ENCODE measurements around the gene ARHGEF11. TPM values are rescaled to one million over a fixed set of nuclear protein-coding genes. Genes with fewer than 3 reads are reported as not detected.

ARHGEF11 gene
- total RNA-seq, 3 donors from 2014 or later, result 31.1 to 50.4 (median 33.1) TPM

DNA sequence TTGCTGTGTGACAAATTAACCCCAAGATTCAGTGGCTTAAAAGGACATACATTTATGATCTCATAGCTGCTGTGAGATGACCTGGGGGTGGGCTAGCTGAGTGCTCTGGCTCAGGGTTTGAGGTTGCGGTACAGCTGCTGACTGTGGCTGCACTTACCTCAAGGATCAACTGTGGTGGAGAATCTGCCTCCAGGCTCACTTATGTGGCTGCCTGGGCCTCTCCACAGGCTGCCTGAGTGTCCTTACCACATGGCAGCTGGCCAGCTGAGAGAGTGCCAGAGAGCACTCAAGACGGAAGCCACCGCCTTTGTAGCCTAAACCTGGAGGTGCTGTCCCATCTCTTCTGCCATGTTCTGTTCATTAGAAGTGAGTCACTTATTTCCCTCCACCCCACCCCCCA lies 119.4 kb downstream of the ARHGEF11 start:
- peaks cover 4 to 50% of the 10 kb centered on the region in 2 donors for H3K27me3 ChIP-seq
- intact Hi-C loops (cut with DNase I; ENCODE audit: low total_unique reads), result loop anchor here (5.0 kb wide), 1 partner anchor 426 kb away; no protein-coding TSS in a partner anchor

DNA sequence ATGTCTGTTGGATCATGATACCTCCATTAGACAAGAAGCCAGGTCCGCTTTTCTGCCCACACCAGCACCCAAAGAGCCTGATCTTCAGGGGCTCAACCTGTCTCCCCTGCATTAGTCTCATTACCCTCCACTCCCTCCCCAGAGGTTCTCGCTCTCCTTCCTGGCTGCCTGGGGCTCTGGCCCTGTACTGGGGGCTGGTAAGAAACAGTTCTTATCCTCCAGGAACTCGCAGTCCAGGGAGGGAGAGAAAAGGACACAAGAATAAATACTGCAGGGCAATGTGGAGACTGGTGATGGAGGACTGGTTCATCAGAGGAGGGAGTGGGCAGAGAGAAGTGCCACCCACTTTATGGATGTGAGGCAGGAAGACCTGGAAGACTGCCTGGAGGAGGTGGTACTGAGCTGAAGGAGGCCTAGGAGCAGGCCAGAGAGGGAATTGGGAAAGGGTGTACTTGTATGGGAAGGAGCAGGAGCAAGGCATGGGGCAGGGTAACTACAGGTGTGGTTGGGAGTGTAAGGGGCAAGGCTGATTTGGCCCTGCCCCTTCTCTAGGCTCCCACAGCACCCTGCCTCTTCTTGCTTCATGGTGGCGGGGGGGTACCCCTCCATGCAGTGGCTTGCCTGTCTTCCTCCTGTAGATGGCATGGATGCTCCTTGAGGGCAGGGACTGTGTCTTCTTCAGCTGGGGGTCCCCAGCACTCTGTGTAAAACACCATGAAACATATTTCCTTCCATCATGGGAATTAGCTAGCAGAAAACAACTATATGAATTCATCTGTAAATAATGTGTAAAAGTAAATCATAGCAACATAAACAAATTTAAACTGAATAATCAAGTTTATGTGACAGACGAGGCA lies 120.2 kb downstream of the ARHGEF11 start:
- Histone ChIP-seq H3K4me3 (no peak overlapping the region), H3K9me3 (no peaks in the 10 kb centered on the region), H3K4me1 (peaks cover 6 to 11% of the 10 kb centered on the region in 2 donors), H3K27ac (no peak overlapping the region), H3K27me3 (peaks cover 4 to 58% of the 10 kb centered on the region in 2 donors), H3K36me3 (no peaks in the 10 kb centered on the region)
- TF ChIP-seq, protein P1, sequence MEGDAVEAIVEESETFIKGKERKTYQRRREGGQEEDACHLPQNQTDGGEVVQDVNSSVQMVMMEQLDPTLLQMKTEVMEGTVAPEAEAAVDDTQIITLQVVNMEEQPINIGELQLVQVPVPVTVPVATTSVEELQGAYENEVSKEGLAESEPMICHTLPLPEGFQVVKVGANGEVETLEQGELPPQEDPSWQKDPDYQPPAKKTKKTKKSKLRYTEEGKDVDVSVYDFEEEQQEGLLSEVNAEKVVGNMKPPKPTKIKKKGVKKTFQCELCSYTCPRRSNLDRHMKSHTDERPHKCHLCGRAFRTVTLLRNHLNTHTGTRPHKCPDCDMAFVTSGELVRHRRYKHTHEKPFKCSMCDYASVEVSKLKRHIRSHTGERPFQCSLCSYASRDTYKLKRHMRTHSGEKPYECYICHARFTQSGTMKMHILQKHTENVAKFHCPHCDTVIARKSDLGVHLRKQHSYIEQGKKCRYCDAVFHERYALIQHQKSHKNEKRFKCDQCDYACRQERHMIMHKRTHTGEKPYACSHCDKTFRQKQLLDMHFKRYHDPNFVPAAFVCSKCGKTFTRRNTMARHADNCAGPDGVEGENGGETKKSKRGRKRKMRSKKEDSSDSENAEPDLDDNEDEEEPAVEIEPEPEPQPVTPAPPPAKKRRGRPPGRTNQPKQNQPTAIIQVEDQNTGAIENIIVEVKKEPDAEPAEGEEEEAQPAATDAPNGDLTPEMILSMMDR (IDR thresholded peaks at IDR 0.05), result no peak
- TF ChIP-seq POLR2AphosphoS5 (IDR thresholded peaks at IDR 0.05) (no peak), POLR2A (IDR thresholded peaks at IDR 0.05) (no peak)
- DNase-seq (ENCODE audit: low spot score in 2 of 2), result no peak
- intact Hi-C loops (cut with DNase I; ENCODE audit: low total_unique reads), result loop anchor here (5.0 kb wide), 1 partner anchor 427 kb away; no protein-coding TSS in a partner anchor

More for the DNA sequence above, 119.4 kb downstream of the ARHGEF11 start:
- H3K27ac ChIP-seq, result no peak overlapping the region
- H3K36me3 ChIP-seq, result no peaks in the 10 kb centered on the region
- TF ChIP-seq POLR2AphosphoS5 (IDR thresholded peaks at IDR 0.05) (no peak), POLR2A (IDR thresholded peaks at IDR 0.05) (no peak)
- TF ChIP-seq, protein P1 (IDR thresholded peaks at IDR 0.05), result no peak
- peaks cover 5 to 11% of the 10 kb centered on the region in 2 donors for H3K4me1 ChIP-seq
- H3K4me3 ChIP-seq, result no peak overlapping the region
- peak; percentile 44 to 76 for DNase-seq (ENCODE audit: low spot score in 2 of 2)
- H3K9me3 ChIP-seq, result no peaks in the 10 kb centered on the region

DNA sequence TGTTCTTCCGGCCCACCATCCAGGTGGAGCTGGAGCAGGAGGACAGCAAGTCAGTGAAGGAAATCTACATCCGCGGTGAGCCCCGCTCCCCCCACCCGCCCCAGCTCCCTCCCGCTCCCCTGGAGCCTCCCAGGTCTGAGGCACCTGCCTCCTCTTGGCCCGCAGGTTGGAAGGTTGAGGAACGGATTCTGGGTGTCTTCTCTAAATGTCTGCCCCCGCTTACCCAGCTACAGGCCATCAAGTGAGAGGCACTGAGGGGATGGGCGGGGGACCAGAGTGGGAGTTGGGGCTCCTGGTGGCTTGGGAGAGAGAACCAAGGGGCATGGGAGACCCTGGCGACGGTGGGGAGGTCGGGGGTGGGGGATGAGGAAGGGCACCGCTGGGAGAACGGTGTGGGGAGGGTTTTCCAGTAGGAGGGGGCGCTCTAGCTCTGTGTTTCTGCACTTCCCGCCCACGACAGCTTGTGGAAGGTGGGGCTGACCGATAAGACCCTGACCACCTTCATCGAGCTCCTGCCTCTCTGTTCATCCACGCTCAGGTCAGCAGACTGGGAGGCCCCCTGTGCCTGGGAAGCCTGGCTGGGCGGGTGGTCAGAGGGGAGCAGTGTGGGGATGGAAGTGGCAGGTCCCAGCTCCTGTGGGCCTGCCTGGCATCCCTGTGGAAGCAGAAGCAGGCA lies 120.9 kb downstream of the ARHGEF11 start:
- no peaks in the 10 kb centered on the region for H3K36me3 ChIP-seq
- H3K9me3 ChIP-seq, result no peaks in the 10 kb centered on the region
- DNase-seq (ENCODE audit: low spot score in 2 of 2), result no peak
- H3K4me1 ChIP-seq, result peaks cover 11% of the 10 kb centered on the region in 2 donors
- H3K4me3 ChIP-seq, result peak overlapping the region in 1 of 3 donors; percentile 42
- no peak overlapping the region for H3K27ac ChIP-seq
- TF ChIP-seq POLR2A (IDR thresholded peaks at IDR 0.05), result no peak
- TF ChIP-seq, protein P1 (IDR thresholded peaks at IDR 0.05), result no peak
- no peak for TF ChIP-seq POLR2AphosphoS5 (IDR thresholded peaks at IDR 0.05)
- intact Hi-C loops (cut with DNase I; ENCODE audit: low total_unique reads), result loop anchor here (5.0 kb wide), 1 partner anchor 428 kb away; no protein-coding TSS in a partner anchor
- peaks cover 4 to 65% of the 10 kb centered on the region in 2 donors for H3K27me3 ChIP-seq

DNA sequence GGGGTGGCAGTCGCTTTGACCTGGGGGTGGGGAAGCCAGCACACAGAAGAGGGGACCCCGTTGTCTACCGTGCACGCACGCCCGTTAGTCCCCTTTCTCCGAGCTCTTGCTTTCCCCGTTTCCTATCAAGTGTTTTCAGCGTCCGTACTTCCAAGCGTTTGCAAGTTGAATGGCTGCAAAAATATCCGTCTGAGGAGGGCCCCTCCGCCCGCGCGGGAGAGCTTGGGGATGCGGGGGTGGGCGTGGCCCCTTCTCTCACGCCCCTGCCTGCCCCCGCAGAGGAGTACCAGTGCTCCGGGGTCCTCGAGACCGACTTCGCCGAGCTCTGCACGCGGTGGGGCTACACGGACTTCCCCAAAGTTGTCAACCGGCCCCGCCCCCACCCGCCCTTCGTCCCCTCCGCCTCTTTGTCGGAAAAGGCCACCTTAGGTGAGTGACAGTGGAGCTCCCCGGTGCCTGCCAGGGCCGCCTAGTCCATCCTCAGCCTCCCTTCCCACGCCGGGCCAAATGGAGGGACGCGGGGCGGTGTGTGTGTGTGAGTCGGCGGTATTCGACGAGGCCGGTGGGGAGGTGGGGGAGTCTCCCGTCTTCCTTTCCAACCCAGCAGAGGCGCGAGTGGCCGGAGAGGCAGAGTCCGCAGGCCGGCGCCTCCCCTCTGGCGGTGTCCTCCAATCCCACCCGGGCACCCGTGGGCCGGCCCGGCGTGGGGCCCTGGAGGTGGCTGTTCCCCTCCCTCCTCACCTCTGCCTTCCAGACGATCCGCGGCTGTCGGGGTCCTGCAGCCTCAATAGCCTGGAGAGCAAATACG lies 121.7 kb downstream of the ARHGEF11 start:
- Histone ChIP-seq H3K27me3 (peaks cover 4 to 58% of the 10 kb centered on the region in 2 donors), H3K36me3 (no peaks in the 10 kb centered on the region), H3K9me3 (no peaks in the 10 kb centered on the region), H3K4me3 (peak overlapping the region in 2 of 3 donors; percentile 34 to 42), H3K27ac (no peak overlapping the region), H3K4me1 (peaks cover 11% of the 10 kb centered on the region in 2 donors)
- no peak for DNase-seq (ENCODE audit: low spot score in 2 of 2)
- TF ChIP-seq POLR2A (IDR thresholded peaks at IDR 0.05) (no peak), POLR2AphosphoS5 (IDR thresholded peaks at IDR 0.05) (no peak)
- TF ChIP-seq, protein P1 (IDR thresholded peaks at IDR 0.05), result no peak
- intact Hi-C loops (cut with DNase I; ENCODE audit: low total_unique reads), result no loop called here
